HL-60 (cell line): ENCODE measurements around the gene KDM4F.

Source experiments
- DNase-seq, 2 experiments: peaks; one replicate each; pipeline ENCODE4 v3.0.0-alpha.2; 2010 to 2020; ENCODE audit warnings: low read depth in 1 of 2, low spot score in 1 of 2
- H3K27ac ChIP-seq: fragments of 250-450 bp; sonication (Bioruptor Pico); replicated peaks from 2 replicates; pipeline ENCODE4 v1.5.1; 2020; ENCODE audit warnings: mild to moderate bottlenecking, moderate library complexity
- H3K27me3 ChIP-seq: fragments of 250-450 bp; sonication (Bioruptor Pico); 2 replicates; pipeline ENCODE4 v1.5.1; 2021; ENCODE audit warnings: mild to moderate bottlenecking, moderate library complexity; ENCODE audit not compliant: insufficient read depth, poor library complexity, severe bottlenecking
- H3K4me3 ChIP-seq: replicated peaks from 2 replicates; pipeline ENCODE4 v1.5.1; 2011; ENCODE audit warnings: mild to moderate bottlenecking, control low read depth, low read length; ENCODE audit not compliant: insufficient read depth
- GABPA ChIP-seq: IDR thresholded peaks from 2 replicates; pipeline ENCODE4 v1.6.1; 2012; ENCODE audit warnings: low read depth
- POLR2AphosphoS5 ChIP-seq: IDR thresholded peaks from 2 replicates; pipeline ENCODE4 v1.6.1; 2012; ENCODE audit warnings: low read depth
- SPI1 ChIP-seq: IDR thresholded peaks from 2 replicates; pipeline ENCODE4 v1.6.1; 2012; ENCODE audit warnings: low read depth, mild to moderate bottlenecking, borderline replicate concordance
- TF ChIP-seq, protein P1 (sequence below): IDR thresholded peaks from 2 replicates; pipeline ENCODE4 v1.6.1; 2012; ENCODE audit warnings: low read depth; ENCODE audit not compliant: insufficient replicate concordance
- TF ChIP-seq, protein P2 (sequence below): IDR thresholded peaks from one replicate; pipeline ENCODE4 v1.5.1; 2011; ENCODE audit warnings: low read length, control low read depth, inconsistent platforms; ENCODE audit not compliant: insufficient read depth

Gene KDM4F

GRCh38 chr11:95055283-95055897 is 6.2 kb downstream of the KDM4F start:
- no peak for DNase-seq
- H3K27me3 ChIP-seq, result no peaks in the 10 kb centered on the region
- no peak for TF ChIP-seq SPI1
- H3K4me3 ChIP-seq, result no peak overlapping the region
- H3K27ac ChIP-seq, result no peak overlapping the region

DNA sequence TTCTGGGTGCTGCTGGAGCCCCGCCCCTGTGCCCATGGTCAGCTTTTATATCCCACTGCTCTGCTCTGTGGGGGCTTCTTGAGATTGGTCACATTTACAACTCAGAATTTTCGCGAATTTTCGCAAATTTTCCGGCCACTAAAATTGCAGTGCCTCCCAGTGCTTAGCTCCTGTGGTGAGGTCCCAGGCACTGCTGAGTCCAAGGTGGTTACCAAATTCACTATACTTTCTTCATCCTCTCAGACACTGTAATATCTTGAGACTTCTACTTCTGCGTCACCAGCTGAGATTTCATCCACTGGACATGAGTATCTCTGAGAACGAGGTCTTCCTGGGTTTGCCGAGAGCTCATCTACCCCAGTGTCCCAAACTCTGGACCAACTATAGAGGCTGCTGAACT is 8.7 kb downstream of the KDM4F start:
- TF ChIP-seq, protein P1, sequence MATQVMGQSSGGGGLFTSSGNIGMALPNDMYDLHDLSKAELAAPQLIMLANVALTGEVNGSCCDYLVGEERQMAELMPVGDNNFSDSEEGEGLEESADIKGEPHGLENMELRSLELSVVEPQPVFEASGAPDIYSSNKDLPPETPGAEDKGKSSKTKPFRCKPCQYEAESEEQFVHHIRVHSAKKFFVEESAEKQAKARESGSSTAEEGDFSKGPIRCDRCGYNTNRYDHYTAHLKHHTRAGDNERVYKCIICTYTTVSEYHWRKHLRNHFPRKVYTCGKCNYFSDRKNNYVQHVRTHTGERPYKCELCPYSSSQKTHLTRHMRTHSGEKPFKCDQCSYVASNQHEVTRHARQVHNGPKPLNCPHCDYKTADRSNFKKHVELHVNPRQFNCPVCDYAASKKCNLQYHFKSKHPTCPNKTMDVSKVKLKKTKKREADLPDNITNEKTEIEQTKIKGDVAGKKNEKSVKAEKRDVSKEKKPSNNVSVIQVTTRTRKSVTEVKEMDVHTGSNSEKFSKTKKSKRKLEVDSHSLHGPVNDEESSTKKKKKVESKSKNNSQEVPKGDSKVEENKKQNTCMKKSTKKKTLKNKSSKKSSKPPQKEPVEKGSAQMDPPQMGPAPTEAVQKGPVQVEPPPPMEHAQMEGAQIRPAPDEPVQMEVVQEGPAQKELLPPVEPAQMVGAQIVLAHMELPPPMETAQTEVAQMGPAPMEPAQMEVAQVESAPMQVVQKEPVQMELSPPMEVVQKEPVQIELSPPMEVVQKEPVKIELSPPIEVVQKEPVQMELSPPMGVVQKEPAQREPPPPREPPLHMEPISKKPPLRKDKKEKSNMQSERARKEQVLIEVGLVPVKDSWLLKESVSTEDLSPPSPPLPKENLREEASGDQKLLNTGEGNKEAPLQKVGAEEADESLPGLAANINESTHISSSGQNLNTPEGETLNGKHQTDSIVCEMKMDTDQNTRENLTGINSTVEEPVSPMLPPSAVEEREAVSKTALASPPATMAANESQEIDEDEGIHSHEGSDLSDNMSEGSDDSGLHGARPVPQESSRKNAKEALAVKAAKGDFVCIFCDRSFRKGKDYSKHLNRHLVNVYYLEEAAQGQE, result no peak
- TF ChIP-seq SPI1 (no peak), GABPA (no peak)
- TF ChIP-seq, protein P2, sequence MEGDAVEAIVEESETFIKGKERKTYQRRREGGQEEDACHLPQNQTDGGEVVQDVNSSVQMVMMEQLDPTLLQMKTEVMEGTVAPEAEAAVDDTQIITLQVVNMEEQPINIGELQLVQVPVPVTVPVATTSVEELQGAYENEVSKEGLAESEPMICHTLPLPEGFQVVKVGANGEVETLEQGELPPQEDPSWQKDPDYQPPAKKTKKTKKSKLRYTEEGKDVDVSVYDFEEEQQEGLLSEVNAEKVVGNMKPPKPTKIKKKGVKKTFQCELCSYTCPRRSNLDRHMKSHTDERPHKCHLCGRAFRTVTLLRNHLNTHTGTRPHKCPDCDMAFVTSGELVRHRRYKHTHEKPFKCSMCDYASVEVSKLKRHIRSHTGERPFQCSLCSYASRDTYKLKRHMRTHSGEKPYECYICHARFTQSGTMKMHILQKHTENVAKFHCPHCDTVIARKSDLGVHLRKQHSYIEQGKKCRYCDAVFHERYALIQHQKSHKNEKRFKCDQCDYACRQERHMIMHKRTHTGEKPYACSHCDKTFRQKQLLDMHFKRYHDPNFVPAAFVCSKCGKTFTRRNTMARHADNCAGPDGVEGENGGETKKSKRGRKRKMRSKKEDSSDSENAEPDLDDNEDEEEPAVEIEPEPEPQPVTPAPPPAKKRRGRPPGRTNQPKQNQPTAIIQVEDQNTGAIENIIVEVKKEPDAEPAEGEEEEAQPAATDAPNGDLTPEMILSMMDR, result no peak
- Histone ChIP-seq H3K27ac (no peak overlapping the region), H3K4me3 (no peak overlapping the region), H3K27me3 (no peaks in the 10 kb centered on the region)
- DNase-seq, result no peak

GRCh38 chr11:95058621-95059020 is 9.4 kb downstream of the KDM4F start:
- Histone ChIP-seq H3K27me3 (no peaks in the 10 kb centered on the region), H3K27ac (no peak overlapping the region), H3K4me3 (no peak overlapping the region)
- DNase-seq, result no peak
- no peak for TF ChIP-seq GABPA
- TF ChIP-seq POLR2AphosphoS5, result no peak

DNA sequence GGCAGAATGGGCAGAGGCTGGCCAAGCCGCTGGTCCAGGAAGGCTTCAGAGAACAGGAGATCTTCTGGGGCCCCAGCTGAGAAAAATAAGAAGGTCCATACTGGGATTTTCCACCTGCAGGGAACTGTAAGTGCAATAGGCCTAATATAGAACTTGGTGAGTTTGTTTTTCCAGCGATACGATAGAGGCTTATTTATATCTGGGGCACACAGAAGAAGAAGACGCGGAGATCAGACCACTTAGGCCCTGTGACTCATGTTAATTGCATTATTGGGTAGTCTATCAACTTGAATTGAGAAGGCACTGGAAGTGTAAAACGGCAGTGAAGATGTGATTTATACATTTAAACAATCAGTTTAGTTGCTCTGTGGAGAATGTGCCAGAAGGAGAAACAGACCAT is 9.8 kb downstream of the KDM4F start:
- H3K27me3 ChIP-seq, result no peaks in the 10 kb centered on the region
- H3K4me3 ChIP-seq, result no peak overlapping the region
- no peak for DNase-seq
- TF ChIP-seq, protein P2, result no peak
- no peak for TF ChIP-seq POLR2AphosphoS5
- TF ChIP-seq GABPA, result no peak
- TF ChIP-seq, protein P1, result no peak
- H3K27ac ChIP-seq, result no peak overlapping the region

GRCh38 chr11:95065336-95065735 is 16.1 kb downstream of the KDM4F start:
- DNase-seq, result no peak
- no peak overlapping the region for H3K27ac ChIP-seq
- no peak overlapping the region for H3K4me3 ChIP-seq
- no peaks in the 10 kb centered on the region for H3K27me3 ChIP-seq
- TF ChIP-seq GABPA (no peak), POLR2AphosphoS5 (no peak), SPI1 (no peak)
- TF ChIP-seq, protein P2, result no peak
- TF ChIP-seq, protein P1, result no peak
